Lower lobe of right lung (tissue), 2 donors: ENCODE results near the gene KLF11. TPM values are rescaled to one million over a fixed set of nuclear protein-coding genes. Genes with fewer than 3 reads are reported as not detected.

Experiments
- ATAC-seq, 2 donors: fragments of 200-7000 bp; cut with Tn5 transposase; one replicate each; pipeline ENCODE4 v1.9.1; 2020 to 2022; ENCODE audit warnings: mild to moderate bottlenecking in 2 of 2, moderate library complexity in 2 of 2
- DNase-seq: peaks from one replicate; pipeline ENCODE4 v3.0.0-alpha.2; 2020
- H3K27ac ChIP-seq: fragments of 200-600 bp; one replicate; pipeline ENCODE4 v1.8.0; 2022
- H3K27me3 ChIP-seq: fragments of 200-600 bp; one replicate; pipeline ENCODE4 v1.8.0; 2022; ENCODE audit warnings: low read depth
- H3K36me3 ChIP-seq: fragments of 200-600 bp; one replicate; pipeline ENCODE4 v1.8.0; 2022; ENCODE audit warnings: mild to moderate bottlenecking
- H3K4me1 ChIP-seq: fragments of 200-600 bp; one replicate; pipeline ENCODE4 v1.8.0; 2022
- H3K4me3 ChIP-seq: fragments of 200-600 bp; one replicate; pipeline ENCODE4 v1.8.0; 2022; ENCODE audit warnings: mild to moderate bottlenecking
- H3K9me3 ChIP-seq: fragments of 200-600 bp; one replicate; pipeline ENCODE4 v1.8.0; 2022
- intact Hi-C: fragments of 100-400 bp; cut with DNase I; formaldehyde crosslinking; loops from one replicate; pipeline ENCODE4 v1.11.0; 2022
- total RNA-seq: library from RNA; stranded (reverse); fragmentation: NEBNext Ultra II Directional; extraction: Animal tissue kit (Norgen Biotek cat#: 25700); gene quantifications from one replicate; pipeline ENCODE4 v1.2.1, GENCODE V29; 2021
- TF ChIP-seq, protein P1 (sequence below): fragments of 200-600 bp; IDR thresholded peaks from one replicate; pipeline ENCODE4 v1.8.0; 2022; ENCODE audit warnings: antibody characterized with exemption, mild to moderate bottlenecking
- donor health status: DM: no; HTN: yes; CAD: no; lungs with severe emphysema.

KLF11 gene
- total RNA-seq, 1 donor from 2014 or later, result 40.8 TPM

DNA sequence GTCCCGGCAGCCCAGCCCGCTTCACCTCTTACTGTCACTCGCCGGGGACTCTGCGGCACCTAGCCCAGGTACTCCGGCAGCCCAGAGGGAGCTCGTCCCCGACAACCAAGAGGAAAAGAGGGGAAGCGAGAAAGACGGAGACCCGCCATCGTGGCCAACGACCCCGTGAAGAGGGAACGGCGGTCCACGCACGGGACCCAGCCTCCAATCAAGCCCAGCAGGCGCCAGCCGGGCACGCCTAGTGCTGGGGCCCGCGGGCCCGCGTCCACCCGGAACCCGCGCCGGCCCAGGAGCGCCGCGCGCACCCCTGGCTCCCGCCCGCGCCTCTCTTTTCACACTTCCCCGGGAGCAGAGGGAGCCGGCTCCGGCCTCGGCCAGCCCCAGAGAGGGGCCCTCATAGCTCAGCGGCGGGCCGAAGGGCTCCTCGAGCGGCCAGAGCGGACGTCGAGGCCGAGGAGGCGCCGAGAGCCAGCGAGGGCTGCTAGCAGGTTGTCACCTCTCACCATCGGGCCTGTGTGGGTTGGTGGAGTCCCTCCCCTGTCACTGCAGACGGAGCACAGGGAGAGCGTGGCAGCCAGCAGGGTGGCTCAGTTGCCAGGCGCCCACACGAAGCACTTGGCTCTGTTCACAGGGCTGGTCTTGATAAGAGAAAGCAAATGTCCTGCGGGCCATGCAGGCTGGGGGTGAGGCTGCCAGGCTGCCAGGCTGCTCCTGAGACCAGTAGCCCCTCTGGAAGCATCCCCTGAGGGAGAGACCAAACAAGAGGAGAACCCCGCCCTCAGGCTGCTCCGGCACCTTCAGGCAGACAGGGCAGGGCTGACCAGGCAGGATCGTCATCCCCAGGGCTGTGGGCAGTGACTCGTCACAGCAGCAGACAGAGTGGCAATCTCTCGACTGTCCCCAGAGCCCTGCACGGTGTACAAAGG is 36.9 kb upstream of the KLF11 start:
- Histone ChIP-seq H3K9me3 (no peaks in the 10 kb centered on the region), H3K4me1 (peaks cover 29% of the 10 kb centered on the region), H3K27me3 (no peaks in the 10 kb centered on the region), H3K4me3 (no peak overlapping the region), H3K27ac (no peak overlapping the region), H3K36me3 (no peaks in the 10 kb centered on the region)
- intact Hi-C loops, result no loop called here
- ATAC-seq (peak; percentile 21 to 57), DNase-seq (peak; percentile 56)
- TF ChIP-seq, protein P1, sequence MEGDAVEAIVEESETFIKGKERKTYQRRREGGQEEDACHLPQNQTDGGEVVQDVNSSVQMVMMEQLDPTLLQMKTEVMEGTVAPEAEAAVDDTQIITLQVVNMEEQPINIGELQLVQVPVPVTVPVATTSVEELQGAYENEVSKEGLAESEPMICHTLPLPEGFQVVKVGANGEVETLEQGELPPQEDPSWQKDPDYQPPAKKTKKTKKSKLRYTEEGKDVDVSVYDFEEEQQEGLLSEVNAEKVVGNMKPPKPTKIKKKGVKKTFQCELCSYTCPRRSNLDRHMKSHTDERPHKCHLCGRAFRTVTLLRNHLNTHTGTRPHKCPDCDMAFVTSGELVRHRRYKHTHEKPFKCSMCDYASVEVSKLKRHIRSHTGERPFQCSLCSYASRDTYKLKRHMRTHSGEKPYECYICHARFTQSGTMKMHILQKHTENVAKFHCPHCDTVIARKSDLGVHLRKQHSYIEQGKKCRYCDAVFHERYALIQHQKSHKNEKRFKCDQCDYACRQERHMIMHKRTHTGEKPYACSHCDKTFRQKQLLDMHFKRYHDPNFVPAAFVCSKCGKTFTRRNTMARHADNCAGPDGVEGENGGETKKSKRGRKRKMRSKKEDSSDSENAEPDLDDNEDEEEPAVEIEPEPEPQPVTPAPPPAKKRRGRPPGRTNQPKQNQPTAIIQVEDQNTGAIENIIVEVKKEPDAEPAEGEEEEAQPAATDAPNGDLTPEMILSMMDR, result no peak

DNA sequence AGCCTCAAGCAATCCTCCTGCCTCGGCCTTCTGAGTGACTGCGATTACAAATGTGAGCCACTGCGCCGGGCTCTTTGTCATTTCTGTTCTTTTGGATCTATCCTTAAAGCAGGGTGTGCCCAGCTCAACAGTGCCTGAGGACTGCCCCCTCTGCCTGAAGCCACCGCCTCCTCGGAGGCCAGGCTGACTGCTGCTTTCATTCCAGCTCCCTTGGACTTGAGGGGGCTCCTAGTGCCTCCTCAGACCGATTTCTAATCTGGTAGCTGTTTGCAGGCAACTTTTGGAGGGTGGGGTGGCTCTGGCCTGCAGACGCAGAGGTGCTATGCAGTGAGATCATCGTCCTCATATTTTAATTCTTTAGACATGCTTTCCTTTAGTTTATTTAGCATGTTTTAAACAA is 35.9 kb upstream of the KLF11 start:
- no peak overlapping the region for H3K4me3 ChIP-seq
- H3K9me3 ChIP-seq, result no peaks in the 10 kb centered on the region
- no peaks in the 10 kb centered on the region for H3K27me3 ChIP-seq
- no peaks in the 10 kb centered on the region for H3K36me3 ChIP-seq
- H3K27ac ChIP-seq, result no peak overlapping the region
- ATAC-seq (no peak), DNase-seq (peak; percentile 16)
- peaks cover 29% of the 10 kb centered on the region for H3K4me1 ChIP-seq
- intact Hi-C loops, result no loop called here
- TF ChIP-seq, protein P1, result no peak

DNA sequence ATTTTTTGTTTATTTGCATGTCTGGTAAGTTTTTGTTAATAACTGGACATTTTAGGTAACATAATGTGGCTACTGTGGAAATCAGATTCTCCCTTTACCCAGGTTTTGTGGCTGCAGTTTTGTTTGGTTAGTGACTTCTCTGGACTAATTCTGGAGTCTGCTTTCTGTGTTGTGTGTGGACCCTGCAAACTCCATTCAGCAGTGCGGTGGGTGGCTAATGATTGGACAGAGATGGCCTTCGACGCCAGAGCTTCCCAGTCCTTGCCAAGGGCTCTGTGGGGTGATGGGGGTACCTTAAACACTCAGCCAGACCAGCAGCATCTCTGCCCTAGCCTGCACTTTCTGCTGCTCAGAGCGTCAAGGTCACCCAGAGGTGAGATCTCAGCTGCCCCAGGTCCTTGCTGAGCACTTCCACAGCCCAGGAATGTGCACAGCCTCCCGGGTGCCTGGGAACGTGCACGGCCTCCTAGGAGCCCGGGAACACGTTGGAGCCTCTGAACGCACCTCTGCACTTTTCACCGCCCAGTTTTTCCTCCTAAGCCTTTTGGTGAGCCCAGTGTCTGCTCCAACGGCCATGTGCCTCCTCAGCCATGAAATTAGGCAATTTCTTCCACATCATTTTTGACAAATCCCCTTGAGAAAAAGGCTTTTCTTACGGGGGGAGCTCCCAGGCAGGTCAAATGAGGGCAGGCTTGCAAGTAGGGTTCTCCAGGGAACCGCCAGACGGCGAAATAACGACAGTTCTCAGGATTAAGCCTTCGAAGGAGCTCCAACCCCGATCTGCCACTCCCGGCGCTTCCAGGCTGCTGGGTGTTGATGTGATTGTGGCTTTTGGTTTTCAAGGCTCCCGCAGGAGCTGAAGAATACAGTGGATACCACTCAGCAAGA is 35.2 kb upstream of the KLF11 start:
- intact Hi-C loops, result no loop called here
- H3K9me3 ChIP-seq, result no peaks in the 10 kb centered on the region
- no peak for ATAC-seq
- peaks cover 29% of the 10 kb centered on the region for H3K4me1 ChIP-seq
- TF ChIP-seq, protein P1, result no peak
- no peaks in the 10 kb centered on the region for H3K27me3 ChIP-seq
- no peaks in the 10 kb centered on the region for H3K36me3 ChIP-seq
- H3K4me3 ChIP-seq, result no peak overlapping the region
- no peak overlapping the region for H3K27ac ChIP-seq
- DNase-seq, result peak; percentile 36

DNA sequence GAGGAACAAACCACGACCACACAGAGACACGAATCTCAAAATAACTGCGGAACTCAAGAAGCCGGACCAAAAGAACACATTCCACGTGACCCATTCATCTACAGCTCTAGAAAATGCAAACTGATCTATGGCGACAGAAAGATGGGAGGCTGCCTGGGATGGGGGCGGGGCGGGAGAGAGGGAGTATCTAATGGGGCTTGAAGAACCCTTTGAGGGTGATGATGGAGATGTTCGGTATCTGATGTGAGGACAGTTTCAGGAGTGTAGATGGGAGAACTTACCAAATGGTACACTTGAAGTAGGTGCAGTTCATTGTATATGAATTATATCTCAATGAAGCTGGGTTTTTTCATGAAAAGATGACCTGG is 34.6 kb upstream of the KLF11 start:
- TF ChIP-seq, protein P1, result no peak
- ATAC-seq (no peak), DNase-seq (peak; percentile 11)
- Histone ChIP-seq H3K36me3 (no peaks in the 10 kb centered on the region), H3K4me1 (peaks cover 29% of the 10 kb centered on the region), H3K27ac (no peak overlapping the region), H3K4me3 (no peak overlapping the region), H3K9me3 (no peaks in the 10 kb centered on the region), H3K27me3 (no peaks in the 10 kb centered on the region)
- intact Hi-C loops, result no loop called here

DNA sequence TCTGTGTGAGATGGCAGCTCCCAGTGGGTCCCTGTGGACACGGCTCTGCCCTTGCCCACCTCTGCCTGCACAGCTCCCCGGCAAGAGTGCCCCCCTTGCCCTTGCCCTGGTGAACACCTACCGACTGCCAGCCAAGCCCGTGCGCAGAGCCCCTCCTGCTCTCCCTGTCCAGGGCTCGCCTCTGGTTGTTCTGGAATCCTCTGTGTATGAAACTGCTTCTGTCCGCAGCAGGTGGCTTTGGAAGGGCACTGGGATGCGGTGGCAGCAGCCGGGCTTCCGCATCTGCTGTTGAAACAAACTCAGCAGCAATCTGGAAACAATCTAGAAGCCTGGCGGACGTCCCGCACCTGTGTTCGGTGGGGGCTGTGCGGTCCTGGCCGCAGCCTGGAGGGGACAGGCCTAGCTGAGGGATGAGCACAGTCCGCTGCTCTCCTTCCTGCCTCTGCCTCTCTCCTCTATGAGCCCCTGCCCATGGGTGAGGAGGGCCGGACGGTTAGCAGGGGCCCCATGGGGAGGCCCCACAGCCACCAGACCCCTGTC is 34.0 kb upstream of the KLF11 start:
- no peaks in the 10 kb centered on the region for H3K27me3 ChIP-seq
- peak; percentile 3 to 5 for ATAC-seq
- no peaks in the 10 kb centered on the region for H3K36me3 ChIP-seq
- H3K27ac ChIP-seq, result peak overlapping the region; percentile 43
- intact Hi-C loops, result no loop called here
- no peak overlapping the region for H3K4me3 ChIP-seq
- H3K9me3 ChIP-seq, result no peaks in the 10 kb centered on the region
- peak; percentile 41 for DNase-seq
- peaks cover 29% of the 10 kb centered on the region for H3K4me1 ChIP-seq
- TF ChIP-seq, protein P1, result no peak
